ENCODE data around the gene DNLZ. TPM values are rescaled to one million over a fixed set of nuclear protein-coding genes. Genes with fewer than 3 reads are reported as not detected.

DNLZ gene
- total and polyA plus RNA-seq, 7 donors, result 8.4 to 41.9 (median 19.7) TPM

DNA sequence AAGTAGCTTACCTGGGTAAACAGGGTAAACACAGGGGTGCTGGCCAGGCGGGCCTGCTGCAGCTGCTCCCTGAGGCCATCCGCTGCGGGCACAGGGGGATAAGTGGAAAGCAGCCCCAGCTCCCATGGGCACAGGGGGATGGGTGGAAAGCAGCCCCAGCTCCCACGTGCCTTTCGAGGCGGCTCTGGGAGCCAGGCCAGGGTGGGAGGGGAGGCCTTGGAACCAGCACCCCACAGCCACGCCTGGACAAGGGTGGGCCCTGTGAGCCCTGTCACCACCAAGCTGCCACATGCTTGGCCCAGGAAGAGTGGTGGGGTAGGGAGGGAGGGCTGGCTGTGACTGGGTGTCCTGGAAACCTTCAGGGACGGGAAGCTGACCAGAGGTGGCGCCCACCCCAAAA is 17.8 kb upstream of the DNLZ start:
- Histone ChIP-seq H3K4me3 (no peak overlapping the region), H3K36me3 (peaks cover 7 to 72% (median 28%) of the 10 kb centered on the region in 4 donors), H3K9me3 (no peaks in the 10 kb centered on the region), H3K4me1 (no peaks in the 10 kb centered on the region), H3K27me3 (no peaks in the 10 kb centered on the region), H3K27ac (no peak overlapping the region)
- 88 to 92% methylated on average over 9 of the region's 9 CpGs for WGBS, 2 donors
- no peak for DNase-seq
- intact Hi-C loops (cut with DNase I), result no loop called here
- no peak for TF ChIP-seq EP300 (IDR thresholded peaks at IDR 0.05)
- no peak for TF ChIP-seq POLR2AphosphoS5 (IDR thresholded peaks at IDR 0.05)
- TF ChIP-seq POLR2A (IDR thresholded peaks at IDR 0.05), result no peak
- TF ChIP-seq, protein P1, sequence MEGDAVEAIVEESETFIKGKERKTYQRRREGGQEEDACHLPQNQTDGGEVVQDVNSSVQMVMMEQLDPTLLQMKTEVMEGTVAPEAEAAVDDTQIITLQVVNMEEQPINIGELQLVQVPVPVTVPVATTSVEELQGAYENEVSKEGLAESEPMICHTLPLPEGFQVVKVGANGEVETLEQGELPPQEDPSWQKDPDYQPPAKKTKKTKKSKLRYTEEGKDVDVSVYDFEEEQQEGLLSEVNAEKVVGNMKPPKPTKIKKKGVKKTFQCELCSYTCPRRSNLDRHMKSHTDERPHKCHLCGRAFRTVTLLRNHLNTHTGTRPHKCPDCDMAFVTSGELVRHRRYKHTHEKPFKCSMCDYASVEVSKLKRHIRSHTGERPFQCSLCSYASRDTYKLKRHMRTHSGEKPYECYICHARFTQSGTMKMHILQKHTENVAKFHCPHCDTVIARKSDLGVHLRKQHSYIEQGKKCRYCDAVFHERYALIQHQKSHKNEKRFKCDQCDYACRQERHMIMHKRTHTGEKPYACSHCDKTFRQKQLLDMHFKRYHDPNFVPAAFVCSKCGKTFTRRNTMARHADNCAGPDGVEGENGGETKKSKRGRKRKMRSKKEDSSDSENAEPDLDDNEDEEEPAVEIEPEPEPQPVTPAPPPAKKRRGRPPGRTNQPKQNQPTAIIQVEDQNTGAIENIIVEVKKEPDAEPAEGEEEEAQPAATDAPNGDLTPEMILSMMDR (IDR thresholded peaks at IDR 0.05), result no peak

- Histone ChIP-seq H3K27ac (no peak overlapping the region), H3K27me3 (no peaks in the 10 kb centered on the region), H3K36me3 (peaks cover 7 to 71% (median 28%) of the 10 kb centered on the region in 4 donors), H3K9me3 (no peaks in the 10 kb centered on the region), H3K4me3 (no peak overlapping the region), H3K4me1 (no peaks in the 10 kb centered on the region)
- DNase-seq, result no peak
- WGBS, 2 donors, result 94 to 95% methylated on average over 17 of the region's 17 CpGs
- TF ChIP-seq POLR2AphosphoS5 (IDR thresholded peaks at IDR 0.05) (no peak), POLR2A (IDR thresholded peaks at IDR 0.05) (no peak), EP300 (IDR thresholded peaks at IDR 0.05) (no peak)
- TF ChIP-seq, protein P1 (IDR thresholded peaks at IDR 0.05), result no peak
- intact Hi-C loops (cut with DNase I), result no loop called here
Measured at GRCh38 chr9:136380381-136380780, 16.8 kb upstream of the DNLZ start.

GRCh38 chr9:136379891-136380290 is 16.3 kb upstream of the DNLZ start:
- H3K4me3 ChIP-seq, result no peak overlapping the region
- H3K36me3 ChIP-seq, result peaks cover 7 to 66% (median 26%) of the 10 kb centered on the region in 4 donors
- H3K9me3 ChIP-seq, result no peaks in the 10 kb centered on the region
- intact Hi-C loops (cut with DNase I), result no loop called here
- H3K27me3 ChIP-seq, result no peaks in the 10 kb centered on the region
- TF ChIP-seq, protein P1 (IDR thresholded peaks at IDR 0.05), result no peak
- TF ChIP-seq EP300 (IDR thresholded peaks at IDR 0.05) (no peak), POLR2A (IDR thresholded peaks at IDR 0.05) (no peak), POLR2AphosphoS5 (IDR thresholded peaks at IDR 0.05) (no peak)
- no peaks in the 10 kb centered on the region for H3K4me1 ChIP-seq
- no peak overlapping the region for H3K27ac ChIP-seq
- WGBS, 2 donors, result 90 to 92% methylated on average over 11 of the region's 11 CpGs
- no peak for DNase-seq

GRCh38 chr9:136379401-136379800 is 15.9 kb upstream of the DNLZ start:
- Histone ChIP-seq H3K4me3 (no peak overlapping the region), H3K27me3 (no peaks in the 10 kb centered on the region), H3K27ac (no peak overlapping the region), H3K4me1 (no peaks in the 10 kb centered on the region), H3K9me3 (no peaks in the 10 kb centered on the region), H3K36me3 (peaks cover 7 to 61% (median 21%) of the 10 kb centered on the region in 4 donors)
- TF ChIP-seq, protein P1 (IDR thresholded peaks at IDR 0.05), result no peak
- TF ChIP-seq POLR2A (IDR thresholded peaks at IDR 0.05) (no peak), POLR2AphosphoS5 (IDR thresholded peaks at IDR 0.05) (no peak), EP300 (IDR thresholded peaks at IDR 0.05) (no peak)
- WGBS, 2 donors, result 93 to 95% methylated on average over 11 of the region's 11 CpGs
- intact Hi-C loops (cut with DNase I), result no loop called here
- no peak for DNase-seq

GRCh38 chr9:136379003-136379287 is 15.4 kb upstream of the DNLZ start:
- Histone ChIP-seq H3K9me3 (no peaks in the 10 kb centered on the region), H3K27ac (no peak overlapping the region), H3K27me3 (no peaks in the 10 kb centered on the region), H3K4me1 (no peaks in the 10 kb centered on the region), H3K36me3 (peaks cover 7 to 56% (median 18%) of the 10 kb centered on the region in 4 donors), H3K4me3 (no peak overlapping the region)
- TF ChIP-seq POLR2A (IDR thresholded peaks at IDR 0.05), result no peak
- WGBS, 2 donors, result 92 to 94% methylated on average over 18 of the region's 18 CpGs
- intact Hi-C loops (cut with DNase I), result no loop called here
- no peak for DNase-seq

Measured in sigmoid colon (tissue), 7 donors.